Measurements from ENCODE around the gene MANBA.
"Not testable (repeated sequence)": the region's sequence is repeated elsewhere in the genome, so short reads cannot be mapped to it uniquely, and the experiment has no call there.

The MANBA gene

GRCh38 chr4:102764901-102765300 lies 4.1 kb upstream of the MANBA start:
- no peak for DNase-seq

GRCh38 chr4:102761906-102762305 lies 1.1 kb upstream of the MANBA start:
- no peak for DNase-seq

- DNase-seq: peak in 14 of 58 donors; percentile 12 to 75 (median 50)
Observed at GRCh38 chr4:102761296-102761701, 531 bp upstream of the MANBA start.

- peak in 23 of 58 donors; percentile 4 to 84 (median 57) for DNase-seq
Observed at GRCh38 chr4:102759831-102760644, 730 bp downstream of the MANBA start.

GRCh38 chr4:102758241-102759160 lies 2.3 kb downstream of the MANBA start:
- no peak for DNase-seq

GRCh38 chr4:102757681-102758080 lies 3.1 kb downstream of the MANBA start:
- DNase-seq: no peak

GRCh38 chr4:102754044-102754443 lies 6.7 kb downstream of the MANBA start:
- no peak for DNase-seq

- DNase-seq: no peak
Observed at GRCh38 chr4:102751941-102752340, 8.8 kb downstream of the MANBA start.

- DNase-seq: peak in 3 of 58 donors; percentile 6 to 16 (median 8)
Observed at GRCh38 chr4:102743352-102743751, 17.4 kb downstream of the MANBA start.

GRCh38 chr4:102738802-102739201 lies 22.0 kb downstream of the MANBA start:
- DNase-seq: not testable (repeated sequence)

GRCh38 chr4:102736636-102737549 lies 23.9 kb downstream of the MANBA start:
- DNase-seq: no peak

GRCh38 chr4:102735582-102735981 lies 25.2 kb downstream of the MANBA start:
- no peak for DNase-seq

- DNase-seq: peak in 1 of 58 donors; percentile 3
Observed at GRCh38 chr4:102734591-102735385, 26.0 kb downstream of the MANBA start.

GRCh38 chr4:102734116-102734515 lies 26.7 kb downstream of the MANBA start:
- no peak for DNase-seq

GRCh38 chr4:102733084-102733483 lies 27.7 kb downstream of the MANBA start:
- DNase-seq: no peak

GRCh38 chr4:102732678-102733077 lies 28.1 kb downstream of the MANBA start:
- no peak for DNase-seq

- no peak for DNase-seq
Observed at GRCh38 chr4:102730968-102731533, 29.7 kb downstream of the MANBA start.

- DNase-seq: not testable (repeated sequence)
Observed at GRCh38 chr4:102729486-102729885, 31.3 kb downstream of the MANBA start.

GRCh38 chr4:102726919-102727318 lies 33.8 kb downstream of the MANBA start:
- not testable (repeated sequence) for DNase-seq

- DNase-seq: no peak
Observed at GRCh38 chr4:102726068-102726467, 34.7 kb downstream of the MANBA start.
